ENCODE results near the gene PTGR3. TPM values are rescaled to one million over a fixed set of nuclear protein-coding genes. Genes with fewer than 3 reads are reported as not detected.

The PTGR3 gene
- total and polyA plus RNA-seq, 2 of the 8 experiments (the other 6 are each of a cell fraction or from before 2014, with no cell fraction given) = 2.0 to 3.6 TPM

DNA sequence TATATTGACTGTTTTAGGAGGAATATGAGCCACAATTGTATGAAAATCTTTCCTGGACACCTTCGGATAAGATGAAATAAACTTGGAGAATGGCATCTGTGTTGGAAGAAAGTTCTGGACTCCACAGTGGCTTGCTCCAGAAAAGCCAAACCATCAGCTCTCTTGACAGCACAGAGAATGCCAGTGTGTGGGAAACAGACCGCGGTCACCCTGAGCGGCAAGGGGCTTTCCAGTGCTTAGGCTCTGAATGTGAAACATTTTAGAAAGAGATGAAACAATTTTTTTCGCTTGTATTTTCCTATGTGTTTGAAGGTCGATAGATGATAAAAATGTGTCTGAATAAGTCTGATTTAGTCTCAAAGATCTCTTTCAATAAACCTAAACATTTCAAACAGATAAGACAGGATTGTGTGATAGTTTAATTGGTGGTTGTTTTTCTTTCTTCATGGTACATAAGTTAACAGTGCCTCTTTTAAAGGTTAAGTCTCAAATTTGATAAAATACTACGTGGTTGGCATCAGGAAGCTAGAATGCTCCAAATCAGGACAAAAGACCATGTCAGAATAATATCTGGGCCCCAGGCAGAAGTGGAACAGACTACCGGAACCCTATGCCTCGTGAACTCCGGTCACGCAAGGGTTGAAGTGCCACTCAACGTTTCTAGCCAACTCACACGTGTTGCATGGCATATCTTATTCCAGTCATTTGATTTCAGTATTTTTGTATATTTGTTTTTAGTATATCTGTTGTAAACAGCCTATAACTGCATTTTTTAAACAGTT is 28.9 kb downstream of the PTGR3 start:
- no peak overlapping the region for H3K4ac ChIP-seq (replicated peaks; ENCODE audit: insufficient read length, low read depth, low read length)
- no peaks in the 10 kb centered on the region for H3K79me1 ChIP-seq (ENCODE audit: low read depth, low read length)
- FAIRE-seq = no peak
- H3K9me3 ChIP-seq (ENCODE audit: insufficient read depth in 2 of 2, low read depth in 1 of 2, low read length in 1 of 2) = no peaks in the 10 kb centered on the region
- H3K23ac ChIP-seq (ENCODE audit: insufficient read length) = no peak overlapping the region
- no peak overlapping the region for H2BK5ac ChIP-seq (ENCODE audit: low read depth, low read length)
- H2BK12ac ChIP-seq (ENCODE audit: low read depth, low read length) = no peak overlapping the region
- no peak overlapping the region for H3K18ac ChIP-seq (ENCODE audit: extremely low read depth, low read length)
- H3K27me3 ChIP-seq (replicated peaks in 1 of 4; ENCODE audit: control insufficient read depth in 3 of 4, extremely low read depth in 1 of 4, insufficient read depth in 3 of 4, low read length in 3 of 4) = no peaks in the 10 kb centered on the region
- no peak overlapping the region for H2BK120ac ChIP-seq (replicated peaks; ENCODE audit: low read depth, low read length)
- H4K91ac ChIP-seq (replicated peaks; ENCODE audit: insufficient read length, low read length) = no peak overlapping the region
- no peak overlapping the region for H2AK5ac ChIP-seq (ENCODE audit: low read depth, low read length)
- no peaks in the 10 kb centered on the region for H4K20me1 ChIP-seq (replicated peaks in 1 of 2; ENCODE audit: control insufficient read depth in 1 of 2, insufficient read depth in 2 of 2, low read length in 2 of 2)
- no peak overlapping the region for H4K8ac ChIP-seq (ENCODE audit: extremely low read depth, insufficient read depth, low read length)
- H3K4me1 ChIP-seq (replicated peaks in 1 of 4; ENCODE audit: control insufficient read depth in 3 of 4, insufficient read depth in 4 of 4, low read length in 3 of 4) = peaks cover 0 to 3% (median 0%) of the 10 kb centered on the region in 4 experiments; a peak in 1 of 7 replicates
- H3K4me3 ChIP-seq (ENCODE audit: extremely low read depth in 1 of 4, insufficient read depth in 2 of 4, low read depth in 3 of 4, low read length in 4 of 4) = no peak overlapping the region
- no peak overlapping the region for H3K14ac ChIP-seq (ENCODE audit: insufficient read length)
- DNase-seq (ENCODE audit: low read depth in 1 of 2, low spot score in 2 of 2) = no peak
- no peak overlapping the region for H2BK20ac ChIP-seq (ENCODE audit: low read length)
- 92% methylated on average over 13 of the region's 13 CpGs; no CpG with 5 or more reads in 1 of the 2 experiments for WGBS, 2 experiments (ENCODE audit: extremely low coverage in 1 of 2, insufficient coverage in 1 of 2, insufficient read length in 1 of 2, insufficient replicate concordance in 2 of 2, low coverage in 1 of 2, low lambda C conversion rate in 2 of 2, missing lambda C conversion rate in 1 of 2)
- H3K27ac ChIP-seq (ENCODE audit: low read depth, low read length) = no peak overlapping the region
- POLR2A ChIA-PET (ENCODE audit: partially characterized antibody) = no interaction called here
- no peak overlapping the region for H2AFZ ChIP-seq (ENCODE audit: low read length)
- no peaks in the 10 kb centered on the region for H3K23me2 ChIP-seq (ENCODE audit: low read depth, low read length)
- no peaks in the 10 kb centered on the region for H3K79me2 ChIP-seq (ENCODE audit: control insufficient read depth in 1 of 2, insufficient read depth in 2 of 2, low read length in 2 of 2)
- TF ChIP-seq CHD1 (IDR thresholded peaks at IDR 0.05; ENCODE audit: low read depth, low read length) = no peak
- H2BK15ac ChIP-seq (ENCODE audit: low read length) = no peak overlapping the region
- no peak overlapping the region for H3K56ac ChIP-seq (replicated peaks; ENCODE audit: insufficient read length, low read depth, low read length)
- no peak overlapping the region for H3K9ac ChIP-seq (replicated peaks in 1 of 4; ENCODE audit: extremely low read depth in 1 of 4, low read depth in 3 of 4, low read length in 3 of 4)
- H4K5ac ChIP-seq (ENCODE audit: insufficient read length, low read depth, low read length) = no peak overlapping the region
- H3K4me2 ChIP-seq (ENCODE audit: insufficient read depth in 1 of 2, low read depth in 2 of 2, low read length in 2 of 2) = no peak overlapping the region
- H3K36me3 ChIP-seq (ENCODE audit: control insufficient read depth in 2 of 4, insufficient read depth in 4 of 4, low read length in 3 of 4) = no peaks in the 10 kb centered on the region
- CTCF ChIA-PET (ENCODE audit: partially characterized antibody) = no interaction called here

All from H1 (cell line).